Measurements from ENCODE around the gene SRPRB. TPM values are rescaled to one million over a fixed set of nuclear protein-coding genes. Genes with fewer than 3 reads are reported as not detected.
A peak's percentile ranks its signal among the peaks of the same experiment; 100 is the strongest.
"Not testable (repeated sequence)": the region's sequence is repeated elsewhere in the genome, so short reads cannot be mapped to it uniquely, and the experiment has no call there.

Gene SRPRB
- total RNA-seq, 1 donor from 2014 or later: 59.9 TPM

DNA sequence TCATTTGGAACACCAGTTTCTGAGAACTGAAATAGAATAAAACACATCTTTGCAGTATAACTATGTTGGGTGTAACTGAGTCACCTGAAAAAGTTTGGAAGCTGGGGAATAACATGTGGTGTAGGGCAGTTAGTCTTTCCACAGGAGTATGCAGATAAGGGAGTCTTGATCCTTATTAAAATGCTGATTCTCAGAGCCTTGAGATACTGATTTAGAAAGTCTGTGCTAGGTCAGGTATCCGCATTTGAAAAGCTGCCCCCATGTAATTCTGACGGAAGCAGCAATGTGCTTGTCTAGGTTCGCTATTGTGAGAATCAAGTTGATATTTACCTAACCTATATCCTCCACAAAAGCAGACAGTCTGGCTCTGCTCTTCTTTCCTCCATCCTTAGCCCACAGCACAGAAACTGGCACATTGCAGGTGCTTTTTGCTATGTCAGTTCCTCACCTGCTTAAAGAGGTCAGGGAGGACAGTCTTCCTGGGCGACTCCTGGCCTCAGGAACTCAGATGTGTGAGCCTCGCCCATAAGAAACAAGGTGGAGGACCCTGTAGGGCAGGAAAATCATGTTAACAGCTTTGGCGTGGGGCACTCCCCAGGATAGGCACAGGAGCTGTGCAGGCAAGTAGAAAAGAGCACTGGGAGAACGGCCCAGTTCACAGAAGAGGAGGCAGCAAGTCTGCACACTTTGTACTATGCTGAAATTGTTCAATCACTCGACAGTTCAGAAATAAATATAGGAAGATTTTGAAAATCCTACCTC lies 27.6 kb upstream of the SRPRB start:
- no peak for DNase-seq (ENCODE audit: low read depth)

DNA sequence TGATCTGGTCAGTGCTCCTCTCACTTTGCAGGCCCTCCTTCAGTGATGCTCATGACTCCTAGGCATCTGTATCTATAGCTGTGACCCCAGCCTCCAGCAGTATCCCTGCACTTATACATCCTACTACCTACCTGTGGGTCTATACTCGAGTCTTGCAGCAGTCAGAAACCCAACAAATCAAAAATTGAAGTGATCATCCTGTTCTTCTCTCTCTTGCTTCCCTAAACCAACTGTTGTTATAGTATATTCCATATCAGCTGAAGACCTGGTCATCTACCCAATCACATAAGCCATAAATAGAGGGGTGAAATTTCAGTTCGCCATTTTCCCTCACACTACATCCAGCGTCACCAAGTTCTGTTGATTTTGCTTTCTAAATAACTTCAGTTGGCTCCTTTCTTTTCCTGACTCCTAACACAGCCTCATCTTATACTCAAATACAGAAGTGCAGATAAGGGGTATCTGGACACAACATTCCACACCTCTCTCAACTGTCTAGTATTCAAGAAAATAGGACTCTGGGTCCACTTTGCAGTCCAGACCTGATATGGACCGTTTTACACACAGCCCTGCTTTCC lies 25.9 kb upstream of the SRPRB start:
- DNase-seq (ENCODE audit: low read depth): no peak

DNA sequence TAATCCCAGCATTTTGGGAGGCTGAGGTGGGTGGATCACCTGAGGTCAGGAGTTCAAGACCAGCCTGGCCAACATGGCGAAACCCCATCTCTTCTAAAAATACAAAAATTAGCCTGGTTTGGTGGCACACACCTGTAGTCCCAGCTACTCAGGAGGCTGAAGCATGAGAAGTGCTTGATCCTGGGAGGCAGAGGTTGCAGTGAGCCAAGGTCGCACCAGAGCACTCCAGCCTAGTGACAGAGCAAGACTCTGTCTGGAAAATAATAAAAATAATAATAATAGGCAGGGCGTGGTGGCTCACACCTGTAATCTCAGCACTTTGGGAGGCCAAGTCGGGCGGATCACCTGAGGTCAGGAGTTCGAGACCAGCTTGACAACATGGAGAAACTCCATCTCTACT lies 24.9 kb upstream of the SRPRB start:
- DNase-seq (ENCODE audit: low read depth): not testable (repeated sequence)

DNA sequence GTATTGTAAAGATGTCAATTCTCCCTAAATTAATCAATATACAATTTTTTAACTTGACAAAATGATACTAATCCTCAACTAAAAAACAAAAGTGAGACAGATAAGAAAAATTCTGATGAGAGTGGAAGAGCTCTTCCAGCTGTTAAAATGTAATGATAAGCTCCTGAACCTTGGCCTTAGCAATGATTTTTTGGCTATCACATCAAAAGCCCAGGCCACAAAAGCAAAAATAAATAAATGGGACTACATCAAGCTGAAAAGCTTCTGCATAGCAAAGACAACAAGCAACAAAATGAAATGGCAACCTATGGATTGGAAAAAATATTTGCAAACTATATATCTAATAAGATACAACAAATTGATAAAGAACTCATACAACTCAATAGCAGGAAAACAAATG lies 24.0 kb upstream of the SRPRB start:
- DNase-seq (ENCODE audit: low read depth): no peak

DNA sequence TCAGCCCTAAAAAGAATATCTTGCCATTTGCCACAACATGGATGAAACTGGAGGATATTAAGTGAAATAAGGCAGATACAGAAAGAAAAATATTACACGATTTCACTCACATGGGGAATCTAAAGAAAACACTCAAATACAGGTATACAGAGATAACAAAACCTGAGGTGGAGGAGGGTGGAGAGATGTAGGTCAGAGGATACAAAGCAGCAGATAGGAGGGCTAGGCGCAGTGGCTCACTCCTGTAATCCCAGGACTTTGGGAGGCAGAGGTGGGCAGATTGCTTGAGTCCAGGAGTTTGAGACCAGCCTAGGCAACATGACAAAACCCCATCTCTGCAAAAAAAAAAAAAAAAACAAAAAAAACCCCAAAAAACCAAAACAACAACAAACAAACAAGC lies 23.2 kb upstream of the SRPRB start:
- no peak for DNase-seq (ENCODE audit: low read depth)

DNA sequence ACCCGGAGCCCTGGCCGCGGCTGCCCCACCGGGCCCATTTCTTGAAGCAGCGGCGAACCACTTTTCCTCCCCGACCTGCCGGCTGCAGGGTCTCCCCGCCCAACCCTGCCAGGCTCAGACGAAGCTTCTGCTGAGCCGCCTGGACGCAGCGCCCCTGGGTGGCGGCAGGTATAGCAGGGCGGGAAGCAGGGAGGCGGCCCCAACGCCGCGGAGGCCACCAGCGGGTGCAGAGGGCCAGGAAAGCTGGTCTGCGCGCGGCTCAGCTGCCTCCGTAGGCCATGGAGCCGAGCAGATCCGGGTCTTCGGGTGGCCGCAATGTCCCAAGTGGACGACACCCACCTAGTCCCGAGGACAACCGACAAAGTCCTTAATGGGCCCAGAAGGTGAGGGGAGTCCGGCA lies 21.9 kb upstream of the SRPRB start:
- no peak for DNase-seq (ENCODE audit: low read depth)

DNA sequence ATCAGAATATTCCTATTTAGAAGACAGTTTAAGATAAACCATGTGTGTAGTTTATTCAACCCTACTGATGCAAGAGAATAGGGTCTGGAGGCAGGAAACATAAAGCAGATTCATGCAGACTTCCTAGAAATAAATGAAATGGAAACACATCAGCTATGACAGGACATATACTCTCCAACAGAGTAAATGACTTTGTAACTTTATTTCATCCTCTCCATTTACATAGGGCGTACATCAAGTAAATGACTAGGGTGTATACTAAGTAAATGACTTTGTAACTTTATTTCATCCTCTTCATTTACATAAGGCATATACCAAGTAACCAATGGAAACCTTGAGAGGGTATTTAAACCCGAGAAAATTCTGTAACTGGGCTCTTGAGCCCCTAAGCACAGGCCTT lies 17.6 kb upstream of the SRPRB start:
- DNase-seq (ENCODE audit: low read depth): no peak

DNA sequence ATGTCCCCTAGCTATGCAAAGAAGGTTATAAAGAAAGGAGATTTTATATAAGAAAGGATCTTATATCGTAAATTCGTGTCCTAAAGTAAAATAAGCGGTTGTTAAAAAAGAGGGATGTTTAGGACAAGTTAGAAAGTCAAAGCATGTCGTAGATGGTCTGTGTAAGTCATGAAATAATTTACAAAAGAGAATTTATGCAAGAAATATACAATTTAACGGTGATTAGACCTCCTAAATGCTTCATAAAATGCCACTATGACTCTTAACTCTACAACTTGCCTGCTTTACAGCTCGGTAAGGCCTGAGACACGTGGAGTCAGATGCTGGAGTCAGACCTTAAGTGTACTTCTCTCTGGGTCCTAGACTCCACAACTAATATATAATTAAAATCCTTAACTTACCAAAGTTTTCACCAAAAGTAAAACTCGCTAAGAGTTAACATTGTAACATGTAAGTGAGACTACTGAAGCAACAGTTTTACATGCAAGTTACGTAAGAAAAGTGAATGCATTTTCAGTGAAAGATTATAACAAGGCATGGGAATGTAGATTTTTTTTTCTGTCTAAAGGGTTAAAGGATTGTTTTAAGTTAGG lies 13.3 kb upstream of the SRPRB start:
- DNase-seq (ENCODE audit: low read depth): peak; percentile 19

DNA sequence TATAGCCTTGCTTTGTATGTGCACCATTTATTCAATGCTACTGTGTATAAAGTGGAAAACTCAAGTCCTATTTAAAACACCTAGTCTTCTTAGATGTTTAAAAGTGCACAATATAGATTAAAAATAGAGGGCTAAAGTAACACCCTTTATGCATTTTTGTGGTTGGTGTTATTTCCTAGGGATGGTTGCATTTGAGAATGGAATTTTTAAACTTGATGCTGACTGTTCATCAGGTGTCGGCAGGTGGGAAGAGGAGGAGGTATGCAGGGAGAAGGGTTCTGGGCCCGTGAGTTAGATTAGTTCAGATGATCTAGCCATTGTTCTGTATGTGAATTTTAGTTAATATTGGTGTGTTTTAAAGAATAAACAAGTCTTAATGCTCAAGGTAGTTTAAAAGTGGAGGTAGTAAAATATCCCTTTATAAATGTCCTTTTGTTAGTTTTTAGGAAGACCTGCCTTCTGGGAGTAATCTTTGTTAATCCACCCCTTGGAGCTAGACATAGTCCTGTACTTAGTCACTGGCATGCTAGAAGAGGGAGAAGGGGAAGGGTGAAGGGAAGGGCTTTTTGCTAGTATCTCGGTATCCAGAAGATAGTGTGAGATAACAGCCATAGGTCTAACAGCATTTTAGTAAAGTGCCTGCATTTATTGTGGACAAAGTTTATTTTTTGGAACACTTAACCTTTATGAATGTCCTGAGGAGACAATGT lies 8.1 kb upstream of the SRPRB start:
- DNase-seq (ENCODE audit: low read depth): no peak

DNA sequence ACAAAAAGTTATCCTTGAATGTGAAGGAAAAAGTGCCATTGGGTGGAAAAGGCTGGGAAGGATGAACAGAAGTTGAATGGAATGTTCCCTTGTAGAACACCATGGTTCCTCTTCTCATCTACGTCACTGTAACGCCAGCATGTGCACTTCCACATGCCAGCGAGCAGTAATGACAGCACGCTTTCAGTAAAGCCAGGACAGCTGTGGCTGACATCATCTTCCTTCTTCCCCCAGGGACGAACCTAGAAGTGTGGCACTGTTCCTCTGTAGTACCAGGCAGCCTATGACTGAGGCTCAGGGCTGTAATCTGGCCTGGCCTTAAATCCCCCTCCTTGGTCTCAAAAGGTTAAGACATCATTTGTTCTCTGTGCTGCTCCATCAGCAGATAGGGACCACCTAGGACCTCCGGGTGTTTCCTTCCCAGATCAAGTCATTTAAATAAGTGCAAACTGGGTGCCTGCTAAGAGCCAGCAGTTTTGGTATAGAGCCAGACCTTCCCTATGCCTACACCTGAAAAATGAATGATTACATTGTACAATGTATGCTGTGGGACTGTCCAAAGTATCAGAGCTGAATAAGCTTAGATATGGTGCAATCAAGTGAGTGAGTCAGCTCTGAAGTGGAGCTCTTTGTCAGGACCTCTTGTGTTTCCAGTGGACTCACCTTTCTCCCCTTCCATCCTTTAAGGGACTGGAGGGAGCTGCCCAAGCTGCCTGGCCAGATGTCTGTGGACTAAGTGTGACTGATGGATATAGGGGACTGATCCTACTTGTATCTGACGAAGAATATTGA lies 5.6 kb upstream of the SRPRB start:
- peak; percentile 33 for DNase-seq (ENCODE audit: low read depth)

DNA sequence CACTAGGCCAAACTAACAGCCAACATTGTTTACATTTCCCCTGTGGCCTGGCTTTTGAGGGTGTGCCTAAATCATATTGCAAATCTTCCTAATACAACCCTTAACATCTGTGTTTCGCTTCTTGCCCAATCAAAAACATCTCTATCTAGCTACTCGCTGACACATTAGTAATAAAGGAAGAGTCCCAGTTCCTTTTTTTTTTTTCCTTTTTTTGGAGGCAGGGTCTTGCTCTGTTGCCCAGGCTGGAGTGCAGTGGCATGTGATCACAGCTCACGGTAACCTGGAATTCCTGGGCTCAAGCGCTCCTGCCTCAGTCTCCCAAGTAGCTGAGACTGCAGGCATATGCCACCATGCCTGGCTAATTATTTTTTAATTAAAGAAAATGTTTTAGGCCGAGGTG lies 2.1 kb upstream of the SRPRB start:
- DNase-seq (ENCODE audit: low read depth): no peak

DNA sequence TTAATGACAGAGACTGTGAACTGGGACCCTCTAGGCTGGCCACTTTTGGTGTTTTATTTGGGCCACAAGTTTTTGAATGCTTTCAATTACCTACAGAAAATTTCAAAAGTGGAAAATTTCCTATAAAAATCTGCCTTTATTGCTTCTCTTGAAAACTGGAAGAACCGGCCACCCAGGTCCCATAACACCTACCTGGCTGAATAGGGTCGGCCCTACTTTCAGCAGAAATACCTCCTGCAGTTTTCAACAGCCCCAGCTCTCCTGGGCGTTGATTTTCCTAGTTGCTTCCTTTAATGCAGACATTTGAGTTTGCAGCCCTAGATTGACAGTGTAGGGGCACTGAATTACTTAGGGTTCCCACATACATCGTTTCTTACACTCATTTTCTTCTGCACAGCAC lies 719 bp upstream of the SRPRB start:
- no peak for DNase-seq (ENCODE audit: low read depth)

DNA sequence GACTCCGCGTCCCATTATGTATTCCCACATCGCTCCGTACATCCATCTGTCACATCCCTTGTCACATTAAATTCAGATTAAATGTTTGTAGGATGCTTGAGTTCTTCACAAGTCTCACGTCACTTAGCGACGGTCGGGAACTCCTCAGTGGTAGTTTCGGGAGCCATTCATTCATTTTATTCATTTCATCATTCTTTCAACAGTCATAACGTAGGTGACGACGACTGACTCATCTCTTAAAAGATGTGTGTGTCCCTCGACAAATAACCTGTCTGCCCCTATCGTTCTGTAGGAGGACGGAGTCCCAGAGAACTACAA lies 272 bp upstream of the SRPRB start:
- no peak for DNase-seq (ENCODE audit: low read depth)

DNA sequence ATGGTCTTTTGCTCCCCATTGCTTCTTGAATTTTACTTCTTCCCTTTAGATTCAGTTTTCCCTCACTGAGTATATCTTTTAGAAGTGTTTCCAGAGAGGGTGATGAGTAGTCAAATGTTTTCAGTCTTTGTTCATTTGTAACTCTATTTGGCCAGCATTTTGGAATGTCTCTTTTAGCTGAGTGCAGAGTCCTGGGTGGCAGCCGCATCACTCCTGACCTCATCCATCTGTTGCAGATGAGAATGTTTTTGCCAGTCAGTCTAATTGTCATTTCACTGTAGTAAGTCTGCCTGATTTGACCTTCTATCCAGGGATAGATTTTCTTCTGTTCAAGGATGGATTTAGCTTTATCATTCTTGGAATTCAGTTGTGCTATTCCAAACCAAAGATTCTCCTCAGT lies 7.3 kb downstream of the SRPRB start:
- peak; percentile 26 for DNase-seq (ENCODE audit: low read depth)

DNA sequence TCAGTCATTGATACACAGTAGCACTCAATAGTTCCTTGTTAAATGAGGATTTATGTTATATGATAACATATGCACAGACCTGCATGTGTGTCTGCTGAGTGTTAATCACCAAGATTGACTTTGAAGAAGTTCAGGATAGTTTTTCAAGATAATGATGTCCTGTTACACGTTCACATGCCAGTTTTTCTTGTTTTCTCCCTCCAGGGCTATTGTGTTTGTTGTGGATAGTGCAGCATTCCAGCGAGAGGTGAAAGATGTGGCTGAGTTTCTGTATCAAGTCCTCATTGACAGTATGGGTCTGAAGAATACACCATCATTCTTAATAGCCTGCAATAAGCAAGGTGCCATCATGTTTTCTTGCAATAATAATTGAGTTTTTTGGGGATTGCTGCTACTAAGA lies 9.8 kb downstream of the SRPRB start:
- no peak for DNase-seq (ENCODE audit: low read depth)

DNA sequence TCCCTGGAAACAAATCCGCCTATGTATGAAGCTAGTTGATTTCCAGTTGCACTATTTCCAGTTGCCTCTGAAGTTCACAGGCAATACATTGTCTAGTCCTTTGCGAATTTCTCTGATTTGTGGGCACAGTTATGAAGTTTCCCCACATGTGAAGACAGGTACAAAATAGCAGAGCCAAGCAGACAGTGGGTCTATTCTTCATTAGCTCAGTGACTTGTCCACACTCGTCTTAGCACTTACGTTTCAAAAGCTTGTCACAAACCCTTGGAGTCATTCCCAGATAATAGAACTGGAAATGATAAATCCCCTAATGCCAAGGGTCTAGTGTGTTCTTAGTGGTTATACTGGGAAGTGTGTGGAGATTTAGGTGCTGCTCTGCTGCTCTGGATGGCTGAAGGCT lies 14.5 kb downstream of the SRPRB start:
- DNase-seq (ENCODE audit: low read depth): no peak

DNA sequence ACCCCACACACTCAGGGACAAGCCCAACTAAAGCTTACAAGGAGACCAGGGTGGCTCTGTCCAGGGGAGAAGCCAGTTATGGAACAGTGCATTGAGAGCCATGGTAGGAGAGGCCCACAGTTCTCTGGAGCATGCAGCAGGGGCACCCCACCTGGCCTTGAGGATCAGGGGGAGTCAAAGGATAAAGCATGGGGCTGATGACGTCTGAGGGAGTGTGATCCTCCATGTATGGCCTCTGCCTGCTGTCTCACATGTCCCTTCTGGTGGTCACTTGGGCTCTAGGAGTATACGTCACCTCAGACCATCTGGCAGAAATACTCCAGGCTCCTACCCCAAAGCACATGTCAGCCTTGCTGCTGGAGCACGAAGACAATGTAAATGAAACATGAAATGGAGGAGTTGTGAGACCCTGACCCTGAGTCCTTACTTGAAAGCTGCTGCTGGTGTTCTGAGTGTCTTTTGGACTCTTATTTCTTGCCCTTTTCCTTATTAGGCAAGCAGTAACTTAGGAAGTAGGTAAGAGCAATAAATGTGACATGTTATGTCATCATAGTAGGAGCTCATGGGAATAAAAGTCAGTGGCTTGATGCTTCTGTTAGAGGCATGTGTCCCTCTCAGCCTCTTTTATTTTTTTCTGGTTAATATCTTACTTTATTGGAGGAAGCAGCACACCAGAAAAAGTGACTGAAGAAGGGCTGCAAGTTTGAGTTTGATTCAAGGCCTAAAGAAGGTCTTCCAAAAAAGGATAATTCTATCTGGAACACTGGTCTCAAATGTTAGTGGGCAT lies 15.5 kb downstream of the SRPRB start:
- DNase-seq (ENCODE audit: low read depth): no peak

DNA sequence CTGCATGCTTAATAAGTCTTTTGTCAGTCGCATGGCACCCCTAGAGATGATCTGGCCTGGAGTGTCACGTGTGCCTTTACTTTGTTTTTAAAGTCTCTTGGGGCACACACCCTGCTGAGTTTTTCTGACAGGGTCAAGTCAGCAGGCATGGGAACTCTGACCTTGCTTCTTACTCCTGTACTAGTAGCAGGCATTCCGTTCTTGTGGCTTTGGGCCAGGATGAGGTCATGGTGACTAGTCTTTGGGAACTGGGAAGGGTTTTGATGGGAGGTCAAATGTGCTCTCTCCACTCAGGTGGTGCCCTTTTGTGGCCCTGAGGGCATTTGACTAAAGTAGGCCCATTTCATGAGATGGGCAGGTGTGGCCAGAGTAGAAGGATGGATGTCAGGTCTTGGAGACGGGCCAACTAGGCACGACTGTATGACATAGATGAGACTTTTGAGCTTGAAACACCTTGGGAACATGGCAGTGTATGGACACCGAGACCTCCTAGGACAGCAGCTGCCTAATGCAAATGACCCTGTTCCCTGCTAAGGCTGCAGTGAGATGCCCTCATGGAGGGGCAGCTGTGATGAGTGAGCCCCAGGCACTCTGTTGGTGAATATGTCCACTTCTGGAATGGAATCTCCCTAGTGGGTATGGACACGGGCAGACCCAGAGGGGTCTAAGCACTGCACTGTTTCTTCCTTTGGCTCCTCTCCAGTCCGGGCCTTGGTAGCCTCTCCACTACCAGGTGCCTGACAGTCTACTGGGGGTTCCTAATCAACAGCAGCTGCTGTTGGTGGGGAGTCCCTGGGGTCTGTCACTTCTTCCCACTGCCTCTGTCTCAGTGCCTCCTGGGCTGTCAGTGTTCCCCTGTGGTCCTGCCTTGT lies 16.4 kb downstream of the SRPRB start:
- DNase-seq (ENCODE audit: low read depth): peak; percentile 84

DNA sequence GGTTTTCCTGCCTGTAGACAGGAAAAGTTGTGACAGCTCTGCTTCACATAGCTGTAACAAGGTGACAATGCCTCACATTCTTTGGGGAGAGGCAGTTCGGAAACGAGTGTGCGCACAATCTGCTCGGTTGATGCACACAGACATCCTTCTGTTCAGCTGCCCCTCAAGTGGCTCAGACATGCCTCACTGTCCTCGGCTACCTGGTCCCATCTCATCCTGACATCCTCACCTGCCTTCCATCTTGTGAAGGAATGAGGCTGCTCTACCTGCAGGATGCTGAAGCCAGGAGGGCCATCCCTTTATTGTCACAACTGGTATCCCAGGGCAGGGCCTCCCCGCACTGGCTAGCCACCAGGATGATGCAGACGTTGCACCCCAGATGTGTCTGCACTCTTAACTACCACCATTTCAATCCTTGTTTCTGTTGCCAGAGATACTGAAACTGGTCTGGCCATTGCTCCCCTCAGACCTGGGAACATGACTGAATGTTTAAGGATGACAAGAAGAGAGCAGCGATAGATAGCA lies 19.4 kb downstream of the SRPRB start:
- no peak for DNase-seq (ENCODE audit: low read depth)
